Transverse colon (tissue), 4 donors: ENCODE measurements around the gene DHRS3. TPM values are rescaled to one million over a fixed set of nuclear protein-coding genes. Genes with fewer than 3 reads are reported as not detected.

ENCODE experiments used
- DNase-seq: peaks from one replicate; pipeline ENCODE4 v3.0.0-alpha.2; 2019
- H3K27ac ChIP-seq, 4 donors: fragments of 200-600 bp; sonication (generic); 2 replicates each; pipeline ENCODE4 v1.5.1; 2016 to 2018; ENCODE audit warnings: inconsistent platforms in 4 of 4
- H3K27me3 ChIP-seq: fragments of 200-600 bp; sonication (generic); 2 replicates; pipeline ENCODE4 v1.5.1; 2017; ENCODE audit warnings: inconsistent platforms
- H3K36me3 ChIP-seq, 4 donors: fragments of 200-600 bp; sonication (generic); 2 replicates each; pipeline ENCODE4 v1.5.1; 2017 to 2019; ENCODE audit warnings: inconsistent platforms in 4 of 4
- H3K4me1 ChIP-seq, 4 donors: fragments of 200-600 bp; sonication (generic); 2 replicates each; pipeline ENCODE4 v1.5.1; 2017 to 2020; ENCODE audit warnings: inconsistent platforms in 4 of 4
- H3K4me3 ChIP-seq, 4 donors: fragments of 200-600 bp; sonication (generic); 1 replicate in 1 of 4; 2 replicates in 3 of 4; pipeline versions ENCODE4 v1.5.1 to v1.6.1; 2017 to 2019; ENCODE audit warnings: inconsistent platforms in 4 of 4
- H3K9me3 ChIP-seq, 2 donors: fragments of 200-600 bp; sonication (generic); 2 replicates each; pipeline ENCODE4 v1.5.1; 2017 to 2019; ENCODE audit warnings: inconsistent platforms in 2 of 2
- CTCF ChIP-seq, 5 experiments: fragments of 200-600 bp in 3 of 5; fragments of 450-650 bp in 2 of 5; sonication (generic) in 3 of 5; IDR thresholded peaks; 1 replicate in 2 of 5; 2 replicates in 3 of 5; pipeline ENCODE4 v1.5.1; 2016 to 2017; ENCODE audit warnings: antibody characterized with exemption in 5 of 5, inconsistent platforms in 3 of 5, mild to moderate bottlenecking in 2 of 5, moderate library complexity in 1 of 5
- EP300 ChIP-seq: sonication (generic); formaldehyde crosslinking; IDR thresholded peaks from one replicate; pipeline ENCODE4 v1.6.1; 2017; ENCODE audit warnings: antibody characterized with exemption, low read depth
- POLR2A ChIP-seq: fragments of 450-650 bp; IDR thresholded peaks from one replicate; pipeline ENCODE4 v1.6.1; 2016; ENCODE audit warnings: antibody characterized with exemption, mild to moderate bottlenecking, moderate library complexity
- POLR2AphosphoS5 ChIP-seq, 3 donors: sonication (generic); formaldehyde crosslinking; IDR thresholded peaks; one replicate each; pipeline ENCODE4 v1.6.1; 2016; ENCODE audit warnings: antibody characterized with exemption in 3 of 3
- WGBS, 2 donors: methylation state at CpG; one replicate each; pipeline ENCODE4 v1.1.5; 2018; ENCODE audit warnings: low coverage in 1 of 2; 5-methylcytosine and 5-hydroxymethylcytosine counted together
- in situ Hi-C, 4 donors: fragments of 200-750 bp; cut with MboI; loops; one replicate each; pipeline versions ENCODE4 v1.15.0 to v1.15.1; 2017; ENCODE audit warnings: low sequenced_read_pairs in 3 of 4, low pct_ligation_motif_present in 1 of 4, low pct_unique_long_range_greater_than_20kb in 1 of 4
- intact Hi-C: fragments of 100-400 bp; cut with DNase I; formaldehyde crosslinking; loops from one replicate; pipeline ENCODE4 v1.15.1; 2023; ENCODE audit warnings: low total_unique reads
- total RNA-seq, 4 donors: library from RNA; depleted of rRNA; stranded (reverse); fragments of >200 nt; gene quantifications; one replicate each; pipeline ENCODE4 v1.1.0, GENCODE V29; 2016

The DHRS3 gene
- total RNA-seq, 4 donors from 2014 or later: 55.3 to 122 (median 103) TPM

- Histone ChIP-seq H3K27me3 (no peaks in the 10 kb centered on the region), H3K27ac (peak overlapping the region in 2 of 4 donors; percentile 94), H3K36me3 (peaks cover 0 to 4% (median 0%) of the 10 kb centered on the region in 4 donors), H3K9me3 (no peaks in the 10 kb centered on the region), H3K4me3 (no peak overlapping the region), H3K4me1 (peaks cover 3 to 27% (median 23%) of the 10 kb centered on the region in 4 donors)
- DNase-seq: no peak
- TF ChIP-seq POLR2A (no peak), POLR2AphosphoS5 (IDR thresholded peaks at IDR 0.05) (no peak), EP300 (no peak), CTCF (IDR thresholded peaks at IDR 0.05) (no peak)
- intact Hi-C loops: loop anchor here (10.0 kb wide), 1 partner anchor 138 kb away; no protein-coding TSS in a partner anchor
- in situ Hi-C loops: loop anchor here in 1 of 4 donors (25.0 kb wide), 1 partner anchor 201 kb away; no protein-coding TSS in a partner anchor
- WGBS, 2 donors: 91% methylated on average over 4 of the region's 4 CpGs; no CpG with 5 or more reads in 1 of the 2 donors
Observed at GRCh38 chr1:12613180-12613579, 4.8 kb downstream of the DHRS3 start.

GRCh38 chr1:12610941-12611340 lies 7.1 kb downstream of the DHRS3 start:
- Histone ChIP-seq H3K27me3 (no peaks in the 10 kb centered on the region), H3K36me3 (peaks cover 0 to 4% (median 2%) of the 10 kb centered on the region in 4 donors), H3K27ac (no peak overlapping the region), H3K4me1 (peaks cover 3 to 27% (median 18%) of the 10 kb centered on the region in 4 donors), H3K4me3 (no peak overlapping the region), H3K9me3 (peaks cover 0 to 3% of the 10 kb centered on the region in 2 donors)
- no peak for DNase-seq
- TF ChIP-seq EP300 (no peak), POLR2A (no peak), POLR2AphosphoS5 (IDR thresholded peaks at IDR 0.05) (no peak), CTCF (IDR thresholded peaks at IDR 0.05) (no peak)
- in situ Hi-C loops (loop anchor here in 1 of 4 donors (25.0 kb wide), 1 partner anchor 199 kb away; no protein-coding TSS in a partner anchor), intact Hi-C loops (loop anchor here (10.0 kb wide), 1 partner anchor 136 kb away; no protein-coding TSS in a partner anchor)
- WGBS, 2 donors: 81 to 93% methylated on average over 7 of the region's 7 CpGs

- no peak for DNase-seq
- TF ChIP-seq POLR2A (no peak), CTCF (IDR thresholded peaks at IDR 0.05) (no peak), POLR2AphosphoS5 (IDR thresholded peaks at IDR 0.05) (no peak), EP300 (no peak)
- 88 to 91% methylated on average over 7 of the region's 7 CpGs for WGBS, 2 donors
- peaks cover 0 to 3% of the 10 kb centered on the region in 2 donors for H3K9me3 ChIP-seq
- in situ Hi-C loops (loop anchor here in 1 of 4 donors (25.0 kb wide), 1 partner anchor 198 kb away; no protein-coding TSS in a partner anchor), intact Hi-C loops (loop anchor here (10.0 kb wide), 1 partner anchor 136 kb away; no protein-coding TSS in a partner anchor)
- no peak overlapping the region for H3K4me3 ChIP-seq
- no peak overlapping the region for H3K27ac ChIP-seq
- peaks cover 0 to 4% (median 2%) of the 10 kb centered on the region in 4 donors for H3K36me3 ChIP-seq
- peaks cover 3 to 24% (median 17%) of the 10 kb centered on the region in 4 donors for H3K4me1 ChIP-seq
- no peaks in the 10 kb centered on the region for H3K27me3 ChIP-seq
Observed at GRCh38 chr1:12610305-12610935, 7.6 kb downstream of the DHRS3 start.

GRCh38 chr1:12609469-12610003 lies 8.5 kb downstream of the DHRS3 start:
- 89 to 92% methylated on average over 2 to 5 of the region's 5 CpGs for WGBS, 2 donors
- Histone ChIP-seq H3K27ac (no peak overlapping the region), H3K36me3 (peaks cover 0 to 4% (median 2%) of the 10 kb centered on the region in 4 donors), H3K27me3 (no peaks in the 10 kb centered on the region), H3K4me3 (no peak overlapping the region), H3K9me3 (peaks cover 0 to 3% of the 10 kb centered on the region in 2 donors), H3K4me1 (peaks cover 3 to 18% (median 11%) of the 10 kb centered on the region in 4 donors)
- DNase-seq: no peak
- TF ChIP-seq CTCF (IDR thresholded peaks at IDR 0.05): no peak
- in situ Hi-C loops: loop anchor here in 1 of 4 donors (25.0 kb wide), 1 partner anchor 197 kb away; no protein-coding TSS in a partner anchor
- intact Hi-C loops: loop anchor here (10.0 kb wide), 1 partner anchor 135 kb away; no protein-coding TSS in a partner anchor
